K562 (cell line): Measurements from ENCODE around the gene PLP2. TPM values are rescaled to one million over a fixed set of nuclear protein-coding genes. Genes with fewer than 3 reads are reported as not detected.

Experiments
- ATF7 ChIP-seq: fragments of 450-650 bp; IDR thresholded peaks from 2 replicates; pipeline ENCODE4 v1.7.1; 2014; ENCODE audit warnings: mild to moderate bottlenecking, moderate library complexity
- CREB1 ChIP-seq, 2 experiments: sonication (generic) in 1 of 2; formaldehyde crosslinking in 1 of 2; IDR thresholded peaks; 2 replicates each; pipeline versions ENCODE4 v1.6.1 to v1.8.0; 2012 to 2022; ENCODE audit warnings: inconsistent platforms in 1 of 2, mild to moderate bottlenecking in 1 of 2, missing genetic modification reagents in 1 of 2, moderate library complexity in 1 of 2
- ESRRA ChIP-seq: fragments of 450-650 bp; IDR thresholded peaks from 2 replicates; pipeline ENCODE4 v1.6.1; 2014; ENCODE audit warnings: low read depth, mild to moderate bottlenecking, moderate library complexity, borderline replicate concordance
- L3MBTL2 ChIP-seq: fragments of 450-650 bp; IDR thresholded peaks from 2 replicates; pipeline ENCODE4 v1.6.1; 2016; ENCODE audit warnings: mild to moderate bottlenecking, moderate library complexity
- NR3C1 ChIP-seq: sonication (generic); formaldehyde crosslinking; IDR thresholded peaks from 2 replicates; pipeline ENCODE4 v1.8.1; 2022; ENCODE audit warnings: missing genetic modification reagents
- SNRNP70 ChIP-seq: fragments of 200-400 bp; formaldehyde crosslinking; optimal IDR thresholded peaks from 2 replicates; pipeline ENCODE3; 2017; ENCODE audit warnings: low read depth, low read length
- TBL1XR1 ChIP-seq, 2 experiments: IDR thresholded peaks; 2 replicates each; pipeline ENCODE4 v1.6.1; 2012; ENCODE audit warnings: improper control_type of control experiment in 2 of 2, low read length in 2 of 2, mild to moderate bottlenecking in 1 of 2
- TFAM ChIP-seq: fragments of 250-450 bp; sonication (Bioruptor Pico); conservative IDR thresholded peaks from 2 replicates; pipeline ENCODE4 v1.5.0; 2021; ENCODE audit warnings: mild to moderate bottlenecking, moderate library complexity
- XRCC3 ChIP-seq: fragments of 450-650 bp; IDR thresholded peaks from 2 replicates; pipeline ENCODE4 v1.6.1; 2017; ENCODE audit warnings: mild to moderate bottlenecking, moderate library complexity
- ZNF668 ChIP-seq: fragments of 250-450 bp; sonication (Bioruptor Pico); IDR thresholded peaks from 2 replicates; pipeline ENCODE4 v1.8.0; 2022; ENCODE audit warnings: mild to moderate bottlenecking, inconsistent platforms
- polyA plus RNA-seq, 8 experiments: library from polyadenylated mRNA; depleted of rRNA in 4 of 8; stranded (reverse) in 5 of 8; unstranded in 3 of 8; fragments of >200 nt; fragmentation: Nextera tagmentation in 2 of 8; fragmentation: Illumina TruSeq in 1 of 8; extraction: Ambion mirVana in 2 of 8; extraction: Trizol in 1 of 8; gene quantifications; 2 replicates each; pipeline versions ENCODE4 v1.2.1 to v1.2.3, GENCODE V29; 2011 to 2014; ENCODE audit warnings: inconsistent platforms in 1 of 8, missing spikeins in 1 of 8
- total RNA-seq, 7 experiments: library from RNA; depleted of rRNA in 6 of 7; stranded (reverse); fragments of >200 nt in 6 of 7; fragmentation: Illumina TruSeq in 2 of 7; extraction: Trizol in 2 of 7; gene quantifications; 2 replicates each; pipeline versions ENCODE4 v1.2.1 to v1.2.3, GENCODE V29; 2011 to 2021; ENCODE audit warnings: low replicate concordance in 1 of 7
- TF ChIP-seq, protein P1 (sequence below): sonication (generic); formaldehyde crosslinking; IDR thresholded peaks from 2 replicates; pipeline ENCODE4 v1.9.0; 2022; ENCODE audit warnings: mild to moderate bottlenecking, missing genetic modification reagents
- TF ChIP-seq, protein P2 (sequence below), 3 experiments: fragments of 200-800 bp in 1 of 3; fragments of 250-450 bp in 1 of 3; fragments of 450-650 bp in 1 of 3; sonication (Bioruptor Pico) in 1 of 3; sonication (Bioruptor generic) in 1 of 3; formaldehyde crosslinking in 1 of 3; IDR thresholded peaks; 2 replicates each; pipeline versions ENCODE4 v1.6.1 to v1.8.0; 2016 to 2022; ENCODE audit warnings: mild to moderate bottlenecking in 2 of 3, missing genetic modification characterization in 2 of 3, missing compliant biosample characterization in 1 of 3, moderate library complexity in 1 of 3
- TF ChIP-seq, protein P3 (sequence below): fragments of 450-650 bp; IDR thresholded peaks from 2 replicates; pipeline ENCODE4 v1.6.1; 2016; ENCODE audit warnings: borderline replicate concordance
- TF ChIP-seq, protein P4 (sequence below): fragments of 450-650 bp; formaldehyde crosslinking; IDR thresholded peaks from 2 replicates; pipeline ENCODE4 v1.4.0; 2022; ENCODE audit warnings: missing genetic modification characterization

Gene PLP2
- total and polyA plus RNA-seq, 9 of the 15 experiments (the other 6 are each of a cell fraction or from before 2014, with no cell fraction given): 34.7 to 236 (median 112) TPM

DNA sequence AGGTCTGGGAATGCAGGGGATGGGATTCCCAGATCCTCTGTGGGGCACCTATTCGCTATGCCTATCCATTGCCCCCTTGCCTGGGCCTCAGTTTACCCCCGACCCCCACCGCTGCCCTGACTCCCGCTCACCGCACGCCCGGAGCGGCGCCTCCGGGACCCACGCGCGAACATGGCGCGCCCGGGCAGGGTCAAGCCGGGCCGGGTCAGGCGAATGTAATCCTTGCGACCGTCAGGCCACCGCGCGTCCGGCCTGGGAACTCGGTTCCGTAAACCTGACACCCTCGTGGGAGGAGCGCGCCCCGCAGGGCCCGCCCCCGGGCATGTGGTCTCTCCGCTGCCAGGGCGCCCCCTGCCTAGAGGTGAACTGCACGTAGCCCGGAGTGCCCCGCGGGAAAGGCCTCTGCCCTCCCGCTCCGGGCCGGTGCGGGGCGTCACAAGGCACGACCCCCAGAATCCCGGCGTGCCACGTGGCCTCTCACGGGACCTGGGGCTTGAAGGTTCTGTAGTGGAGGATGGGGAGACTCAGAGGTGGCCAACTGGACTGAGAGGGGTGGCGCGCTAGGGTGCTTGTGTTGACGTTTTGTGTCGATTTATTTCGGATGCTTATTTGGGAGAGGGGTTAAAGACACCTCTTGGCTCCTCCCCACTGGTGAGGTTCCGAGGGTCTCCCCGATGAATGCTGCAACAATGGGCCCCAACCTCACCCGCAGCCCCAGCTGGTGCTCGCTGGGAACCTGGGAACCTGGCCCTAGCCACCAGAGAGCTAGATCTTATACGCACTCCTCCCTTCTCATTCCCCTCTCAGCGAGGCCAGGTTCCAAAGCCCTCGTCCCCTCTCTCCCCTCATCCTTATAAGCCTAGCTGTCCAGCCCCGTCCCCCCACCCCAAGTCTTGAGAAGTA is 14.7 kb downstream of the PLP2 start, which contains the start of gene PRICKLE3 (continued):
- TF ChIP-seq, protein P1, sequence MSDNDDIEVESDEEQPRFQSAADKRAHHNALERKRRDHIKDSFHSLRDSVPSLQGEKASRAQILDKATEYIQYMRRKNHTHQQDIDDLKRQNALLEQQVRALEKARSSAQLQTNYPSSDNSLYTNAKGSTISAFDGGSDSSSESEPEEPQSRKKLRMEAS (CRISPR knock-in tag): peak; percentile 90
- 0 out of 2 replicates have a peak, but pooled peaks have one; percentile 14 for TF ChIP-seq CREB1 (IDR thresholded peaks at IDR 0.05)
- peak; percentile 24; the same call in 1 of the 2 replicates for TF ChIP-seq CREB1 (CRISPR knock-in tag; IDR thresholded peaks at IDR 0.05)
- no peak for TF ChIP-seq SNRNP70
- TF ChIP-seq TBL1XR1 (IDR thresholded peaks at IDR 0.05; ENCODE audit: low read length in 2 of 2): no peak
- peak; percentile 53 for TF ChIP-seq ATF7
- TF ChIP-seq, protein P2, sequence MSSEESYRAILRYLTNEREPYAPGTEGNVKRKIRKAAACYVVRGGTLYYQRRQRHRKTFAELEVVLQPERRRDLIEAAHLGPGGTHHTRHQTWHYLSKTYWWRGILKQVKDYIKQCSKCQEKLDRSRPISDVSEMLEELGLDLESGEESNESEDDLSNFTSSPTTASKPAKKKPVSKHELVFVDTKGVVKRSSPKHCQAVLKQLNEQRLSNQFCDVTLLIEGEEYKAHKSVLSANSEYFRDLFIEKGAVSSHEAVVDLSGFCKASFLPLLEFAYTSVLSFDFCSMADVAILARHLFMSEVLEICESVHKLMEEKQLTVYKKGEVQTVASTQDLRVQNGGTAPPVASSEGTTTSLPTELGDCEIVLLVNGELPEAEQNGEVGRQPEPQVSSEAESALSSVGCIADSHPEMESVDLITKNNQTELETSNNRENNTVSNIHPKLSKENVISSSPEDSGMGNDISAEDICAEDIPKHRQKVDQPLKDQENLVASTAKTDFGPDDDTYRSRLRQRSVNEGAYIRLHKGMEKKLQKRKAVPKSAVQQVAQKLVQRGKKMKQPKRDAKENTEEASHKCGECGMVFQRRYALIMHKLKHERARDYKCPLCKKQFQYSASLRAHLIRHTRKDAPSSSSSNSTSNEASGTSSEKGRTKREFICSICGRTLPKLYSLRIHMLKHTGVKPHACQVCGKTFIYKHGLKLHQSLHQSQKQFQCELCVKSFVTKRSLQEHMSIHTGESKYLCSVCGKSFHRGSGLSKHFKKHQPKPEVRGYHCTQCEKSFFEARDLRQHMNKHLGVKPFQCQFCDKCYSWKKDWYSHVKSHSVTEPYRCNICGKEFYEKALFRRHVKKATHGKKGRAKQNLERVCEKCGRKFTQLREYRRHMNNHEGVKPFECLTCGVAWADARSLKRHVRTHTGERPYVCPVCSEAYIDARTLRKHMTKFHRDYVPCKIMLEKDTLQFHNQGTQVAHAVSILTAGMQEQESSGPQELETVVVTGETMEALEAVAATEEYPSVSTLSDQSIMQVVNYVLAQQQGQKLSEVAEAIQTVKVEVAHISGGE (CRISPR knock-in tag; IDR thresholded peaks at IDR 0.05): no peak
- TF ChIP-seq, protein P3, sequence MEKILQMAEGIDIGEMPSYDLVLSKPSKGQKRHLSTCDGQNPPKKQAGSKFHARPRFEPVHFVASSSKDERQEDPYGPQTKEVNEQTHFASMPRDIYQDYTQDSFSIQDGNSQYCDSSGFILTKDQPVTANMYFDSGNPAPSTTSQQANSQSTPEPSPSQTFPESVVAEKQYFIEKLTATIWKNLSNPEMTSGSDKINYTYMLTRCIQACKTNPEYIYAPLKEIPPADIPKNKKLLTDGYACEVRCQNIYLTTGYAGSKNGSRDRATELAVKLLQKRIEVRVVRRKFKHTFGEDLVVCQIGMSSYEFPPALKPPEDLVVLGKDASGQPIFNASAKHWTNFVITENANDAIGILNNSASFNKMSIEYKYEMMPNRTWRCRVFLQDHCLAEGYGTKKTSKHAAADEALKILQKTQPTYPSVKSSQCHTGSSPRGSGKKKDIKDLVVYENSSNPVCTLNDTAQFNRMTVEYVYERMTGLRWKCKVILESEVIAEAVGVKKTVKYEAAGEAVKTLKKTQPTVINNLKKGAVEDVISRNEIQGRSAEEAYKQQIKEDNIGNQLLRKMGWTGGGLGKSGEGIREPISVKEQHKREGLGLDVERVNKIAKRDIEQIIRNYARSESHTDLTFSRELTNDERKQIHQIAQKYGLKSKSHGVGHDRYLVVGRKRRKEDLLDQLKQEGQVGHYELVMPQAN: peak; percentile 53; the same call in 1 of the 2 replicates
- no peak for TF ChIP-seq XRCC3
- peak; percentile 66 for TF ChIP-seq ESRRA
- TF ChIP-seq TFAM (CRISPR knock-in tag): no peak
- peak; percentile 25; the same call in 1 of the 2 replicates for TF ChIP-seq NR3C1 (CRISPR knock-in tag)
- peak; percentile 92 for TF ChIP-seq L3MBTL2
- TF ChIP-seq, protein P4, sequence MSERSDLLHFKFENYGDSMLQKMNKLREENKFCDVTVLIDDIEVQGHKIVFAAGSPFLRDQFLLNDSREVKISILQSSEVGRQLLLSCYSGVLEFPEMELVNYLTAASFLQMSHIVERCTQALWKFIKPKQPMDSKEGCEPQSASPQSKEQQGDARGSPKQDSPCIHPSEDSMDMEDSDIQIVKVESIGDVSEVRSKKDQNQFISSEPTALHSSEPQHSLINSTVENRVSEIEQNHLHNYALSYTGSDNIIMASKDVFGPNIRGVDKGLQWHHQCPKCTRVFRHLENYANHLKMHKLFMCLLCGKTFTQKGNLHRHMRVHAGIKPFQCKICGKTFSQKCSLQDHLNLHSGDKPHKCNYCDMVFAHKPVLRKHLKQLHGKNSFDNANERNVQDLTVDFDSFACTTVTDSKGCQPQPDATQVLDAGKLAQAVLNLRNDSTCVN (CRISPR knock-in tag): no peak
- TF ChIP-seq ZNF668 (CRISPR knock-in tag): no peak
